Ureter (tissue), 1 donor: ENCODE measurements around the gene AQP10. TPM values are rescaled to one million over a fixed set of nuclear protein-coding genes. Genes with fewer than 3 reads are reported as not detected.
"Not testable (repeated sequence)": the region's sequence is repeated elsewhere in the genome, so short reads cannot be mapped to it uniquely, and the experiment has no call there.

ENCODE experiments used
- DNase-seq: peaks from one replicate; pipeline ENCODE4 v3.0.0-alpha.2; 2020; ENCODE audit warnings: low spot score
- total RNA-seq: library from RNA; stranded (reverse); gene quantifications from one replicate; pipeline ENCODE4 v1.2.4, GENCODE V29; 2023
- donor health status: DM: yes; HTN: yes; CAD: no.

The AQP10 gene, protein sequence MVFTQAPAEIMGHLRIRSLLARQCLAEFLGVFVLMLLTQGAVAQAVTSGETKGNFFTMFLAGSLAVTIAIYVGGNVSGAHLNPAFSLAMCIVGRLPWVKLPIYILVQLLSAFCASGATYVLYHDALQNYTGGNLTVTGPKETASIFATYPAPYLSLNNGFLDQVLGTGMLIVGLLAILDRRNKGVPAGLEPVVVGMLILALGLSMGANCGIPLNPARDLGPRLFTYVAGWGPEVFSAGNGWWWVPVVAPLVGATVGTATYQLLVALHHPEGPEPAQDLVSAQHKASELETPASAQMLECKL
- total RNA-seq: not detected

DNA sequence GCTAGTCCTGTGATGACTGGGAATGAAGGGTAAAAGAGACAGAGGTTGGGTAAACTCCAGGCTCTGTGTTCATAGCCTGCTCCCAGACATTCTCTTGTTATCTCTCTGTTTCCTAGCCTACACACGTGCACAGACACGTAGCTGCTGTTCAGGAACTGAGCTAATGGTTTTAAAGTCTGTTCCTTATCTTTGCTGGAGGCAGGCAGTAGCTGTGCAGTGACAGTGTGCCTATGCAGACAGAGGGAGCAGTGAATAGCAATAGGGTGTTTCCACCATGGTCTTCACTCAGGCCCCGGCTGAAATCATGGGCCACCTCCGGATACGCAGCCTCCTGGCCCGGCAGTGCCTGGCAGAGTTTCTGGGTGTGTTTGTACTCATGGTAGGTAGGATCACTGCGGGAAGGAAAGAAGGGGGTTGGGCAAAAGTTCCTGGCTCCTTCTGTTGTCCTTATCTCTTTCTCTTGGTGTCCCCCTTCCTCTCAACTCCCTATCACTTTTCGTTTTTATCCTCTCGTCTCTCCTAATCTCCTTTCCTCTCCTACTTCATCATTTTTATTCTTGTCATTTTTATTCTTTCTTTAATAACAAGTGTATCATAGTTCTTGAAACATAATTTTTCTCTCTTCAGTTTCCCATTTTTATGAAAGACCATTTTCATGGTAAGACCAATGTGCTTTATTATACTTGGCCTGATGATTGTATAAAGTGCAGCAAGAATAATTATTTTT, at the start of gene AQP10:
TSS of gene AQP10 (plus strand) at position 212 of the 727 bp plus-strand sequence. CDS start at position 275, 63 bp downstream.
- DNase-seq: no peak

DNA sequence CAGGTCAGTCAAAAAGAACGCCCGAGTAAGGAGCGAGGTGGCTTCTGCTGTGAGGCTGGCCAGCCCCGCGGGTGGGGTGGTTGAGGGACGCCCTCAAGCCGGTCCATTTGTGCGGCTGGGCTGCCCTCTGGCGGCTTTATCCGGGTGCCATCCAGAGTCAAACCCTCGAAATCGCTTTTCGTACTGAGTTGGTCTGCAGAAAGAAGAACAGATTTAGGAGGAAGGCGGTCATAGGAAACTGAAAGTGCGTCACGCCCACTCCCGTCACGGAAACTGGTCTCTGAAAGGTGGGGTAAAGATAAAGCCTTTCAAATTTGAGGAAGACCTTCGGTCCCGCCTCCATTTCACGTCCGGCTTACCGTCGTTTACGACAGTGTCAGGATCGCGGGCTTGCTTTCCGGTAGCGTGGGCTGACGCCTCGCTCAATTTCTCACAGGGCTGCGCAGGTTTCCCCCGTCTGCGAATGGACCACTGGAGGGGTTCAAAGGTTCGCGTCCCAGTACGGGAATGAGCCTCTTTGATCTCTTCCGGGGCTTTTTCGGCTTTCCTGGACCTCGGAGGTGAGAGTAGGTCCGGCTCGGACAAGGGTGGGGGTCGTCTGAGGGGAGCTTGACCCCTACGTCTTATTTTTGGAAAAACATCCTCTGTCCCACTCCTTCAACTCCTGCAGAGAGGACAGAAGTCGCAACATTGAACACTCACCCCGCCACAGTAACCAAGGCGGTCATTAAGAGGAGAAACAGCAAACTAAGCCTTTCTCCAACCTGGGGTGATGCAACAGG, 48.5 kb upstream of the AQP10 start, which contains the start of gene HAX1:
TSS of gene HAX1 (plus strand) at position 413 of the 782 bp plus-strand sequence. CDS start at position 508, 95 bp downstream.
- peak; percentile 96 for DNase-seq

DNA sequence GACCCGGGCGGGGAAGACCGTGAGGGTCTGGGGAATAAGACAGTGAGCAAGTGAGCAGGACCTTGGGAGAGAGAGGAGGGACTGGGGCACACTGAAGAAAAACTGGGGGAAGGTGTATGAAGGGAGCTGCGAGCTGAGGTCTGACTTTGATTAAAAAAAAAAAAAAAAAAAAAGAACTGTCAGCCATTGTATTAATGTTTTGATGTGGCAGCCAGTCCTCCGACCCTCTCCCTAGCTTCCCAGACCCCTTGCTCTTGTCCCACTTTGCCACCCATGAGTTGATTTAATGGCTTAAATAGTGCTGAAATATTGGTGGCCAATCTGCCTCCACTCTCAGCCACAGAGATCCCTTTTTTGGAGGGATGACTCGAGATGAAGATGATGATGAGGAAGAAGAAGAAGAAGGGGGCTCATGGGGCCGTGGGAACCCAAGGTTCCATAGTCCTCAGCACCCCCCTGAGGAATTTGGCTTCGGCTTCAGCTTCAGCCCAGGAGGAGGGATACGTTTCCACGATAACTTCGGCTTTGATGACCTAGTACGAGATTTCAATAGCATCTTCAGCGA, 47.8 kb upstream of the AQP10 start:
- peak; percentile 49 for DNase-seq

DNA sequence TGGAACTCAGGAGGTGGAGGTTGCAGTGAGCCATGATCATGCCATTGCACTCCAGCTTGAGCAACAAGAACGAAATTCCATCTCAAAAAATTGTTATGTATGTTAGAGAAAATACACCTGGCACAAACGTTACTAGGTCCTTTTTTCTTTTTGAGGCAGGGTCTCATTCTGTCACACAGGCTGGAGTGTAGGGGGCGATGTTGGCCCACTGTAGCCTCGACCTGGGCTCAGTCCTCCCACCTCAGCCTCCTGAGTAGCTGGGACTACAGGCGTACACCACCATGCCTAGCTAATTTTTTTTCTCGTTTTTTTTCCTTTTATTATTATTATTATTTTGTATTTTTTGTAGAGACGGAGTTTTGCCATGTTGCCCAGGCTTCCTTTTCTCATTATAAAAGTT, 44.1 kb upstream of the AQP10 start:
- no peak for DNase-seq

DNA sequence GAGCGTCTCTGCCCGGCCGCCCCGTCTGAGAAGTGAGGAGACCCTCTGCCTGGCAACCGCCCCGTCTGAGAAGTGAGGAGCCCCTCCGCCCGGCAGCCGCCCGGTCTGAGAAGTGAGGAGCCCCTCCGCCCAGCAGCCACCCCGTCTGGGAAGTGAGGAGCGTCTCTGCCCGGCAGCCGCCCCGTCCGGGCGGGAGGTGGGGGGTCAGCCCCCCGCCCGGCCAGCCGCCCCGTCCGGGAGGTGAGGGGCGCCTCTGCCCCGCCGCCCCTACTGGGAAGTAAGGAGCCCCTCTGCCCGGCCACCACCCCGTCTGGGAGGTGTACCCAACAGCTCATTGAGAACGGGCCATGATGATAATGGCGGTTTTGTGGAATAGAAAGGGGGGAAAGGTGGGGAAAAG, 33.3 kb upstream of the AQP10 start:
- DNase-seq: not testable (repeated sequence)

DNA sequence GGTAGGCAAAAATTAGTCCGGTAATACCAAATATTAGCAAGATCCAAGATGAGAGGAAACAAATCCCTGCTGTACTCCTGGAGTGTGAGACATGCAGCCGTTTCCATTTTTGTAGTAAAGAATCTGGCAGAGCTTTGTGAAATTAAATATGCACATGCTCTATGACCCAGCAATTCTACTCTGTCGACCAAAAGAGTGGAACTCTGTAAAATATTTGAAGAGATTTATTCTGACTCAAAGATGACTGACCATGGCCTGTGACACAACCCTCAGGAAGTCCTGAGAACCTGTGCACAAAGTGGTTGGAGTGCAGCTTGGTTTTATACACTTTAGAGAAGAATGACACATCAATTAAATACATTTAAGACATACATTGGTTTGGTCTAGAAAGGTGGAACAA, 32.2 kb upstream of the AQP10 start:
- no peak for DNase-seq

DNA sequence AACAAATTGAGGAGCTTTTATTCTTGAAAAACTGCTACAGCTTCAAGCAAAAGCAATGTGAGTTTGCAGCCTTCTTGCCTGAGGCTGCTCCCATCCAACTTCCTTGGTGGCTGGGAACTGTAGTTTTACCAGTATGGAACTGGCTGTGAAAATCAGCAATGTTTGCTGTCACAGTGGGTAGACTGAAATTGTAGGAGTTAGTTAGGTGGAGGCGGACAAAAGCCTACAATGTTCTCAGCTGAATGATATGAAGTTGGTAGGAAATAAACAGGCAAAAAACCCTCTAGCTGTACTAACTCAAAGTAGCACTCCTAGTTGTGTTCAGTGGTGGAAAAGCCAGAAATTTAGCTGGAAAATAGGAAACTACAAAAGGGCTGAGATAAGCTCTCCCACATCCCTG, 30.0 kb upstream of the AQP10 start:
- DNase-seq: no peak

DNA sequence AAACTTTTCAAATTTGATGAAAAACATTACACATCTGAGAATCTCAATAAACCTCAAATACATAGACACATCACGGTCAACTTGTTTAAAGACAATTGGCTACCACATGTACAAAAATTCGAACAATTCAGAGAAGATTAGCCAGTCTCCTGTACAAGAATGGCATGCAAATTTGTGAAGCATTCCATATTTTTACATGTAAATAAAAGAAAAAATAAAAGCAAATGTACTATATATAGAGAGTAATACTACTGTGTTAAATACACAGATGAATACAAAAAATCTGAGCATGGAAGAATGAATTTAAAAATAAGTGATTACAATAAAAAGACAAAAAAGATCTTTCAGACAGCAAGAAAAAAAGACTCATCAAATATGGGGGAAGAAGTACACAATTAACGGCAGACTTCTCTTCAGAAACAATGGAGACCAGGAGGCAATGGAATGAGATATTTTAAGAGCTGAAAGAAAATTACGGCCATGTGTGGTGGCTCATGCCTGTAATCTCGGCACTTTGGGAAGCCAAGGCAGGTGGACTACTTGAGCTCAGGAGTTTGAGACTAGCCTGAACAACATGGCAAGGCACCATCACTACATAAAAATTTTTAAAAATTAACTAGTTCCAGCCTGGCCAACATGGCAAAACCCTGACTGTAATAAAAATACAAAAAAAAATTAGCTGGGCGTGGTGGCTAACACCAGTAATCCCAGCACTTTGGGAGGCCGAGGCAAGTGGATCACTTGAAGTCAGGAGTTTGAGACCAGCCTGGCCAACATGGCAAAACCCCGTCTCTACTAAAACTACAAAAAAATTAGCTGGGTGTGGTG, 25.3 kb upstream of the AQP10 start:
- no peak for DNase-seq

DNA sequence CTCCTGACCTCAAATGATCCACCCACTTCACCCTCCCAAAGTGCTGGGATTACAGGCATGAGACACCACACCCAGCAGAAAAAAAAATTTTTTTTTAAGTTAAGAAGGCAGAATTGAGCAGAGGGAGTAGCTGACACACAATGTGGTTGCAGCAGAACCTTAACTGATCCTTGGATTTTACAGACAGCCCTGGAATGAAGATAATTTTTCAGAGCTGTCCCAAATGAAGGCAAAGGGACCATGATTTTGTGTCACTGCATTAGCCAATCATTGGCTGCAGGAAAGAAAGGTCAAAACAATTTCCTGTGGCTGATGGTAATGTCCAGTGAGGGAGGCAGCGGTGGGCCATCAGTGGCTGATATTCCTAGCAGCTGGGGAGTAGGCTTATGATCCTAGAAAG, 19.3 kb upstream of the AQP10 start:
- no peak for DNase-seq

DNA sequence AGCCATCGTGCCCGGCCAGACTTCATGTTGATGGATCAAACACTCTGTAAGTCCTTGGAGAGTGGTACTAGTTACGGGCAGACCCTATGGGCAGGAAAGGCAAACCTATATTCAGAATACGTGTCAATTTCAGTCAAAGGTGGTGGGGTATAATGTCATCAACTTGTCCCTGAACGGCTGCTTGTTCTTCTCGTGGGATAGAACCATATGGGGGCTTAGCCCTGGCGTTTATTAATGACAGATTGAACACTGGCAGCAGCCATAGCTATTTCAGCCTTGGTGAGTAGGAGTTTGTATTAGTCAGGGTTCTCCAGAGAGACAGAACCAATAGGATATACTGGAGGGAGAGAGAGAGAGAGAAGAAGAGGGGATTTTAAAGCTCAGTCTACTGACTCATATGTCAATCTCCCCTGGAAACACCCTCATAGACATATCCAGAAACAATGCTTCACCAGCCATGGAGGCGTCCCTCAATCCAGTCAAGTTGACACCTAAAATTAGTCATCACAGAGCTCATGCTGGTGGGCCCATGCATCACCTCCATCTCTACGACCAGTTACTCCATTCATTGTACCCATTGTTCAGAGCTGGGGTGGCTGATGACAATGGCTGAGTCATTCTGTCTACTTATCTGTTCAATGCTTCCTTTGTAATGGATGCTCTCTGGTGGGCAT, 16.1 kb upstream of the AQP10 start:
- no peak for DNase-seq

DNA sequence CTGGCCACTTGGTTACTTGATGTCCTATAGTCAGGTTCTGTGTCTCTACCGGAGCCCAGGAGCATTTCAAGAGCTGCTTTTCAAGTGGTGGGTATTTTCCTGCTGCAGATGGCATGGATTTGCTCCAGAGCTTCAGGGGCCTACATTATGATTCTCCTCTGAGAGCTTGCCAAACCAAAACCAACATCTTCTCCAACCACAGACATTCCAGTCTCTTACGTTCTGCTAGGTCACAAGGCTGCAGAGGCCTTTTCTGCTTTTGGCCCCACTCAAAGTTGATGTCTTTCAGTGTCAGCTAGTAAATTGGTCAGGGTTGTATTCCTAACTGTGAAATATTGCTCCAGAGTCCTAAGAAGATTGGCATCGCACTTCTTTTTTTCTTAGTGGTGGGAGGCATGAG, 14.7 kb upstream of the AQP10 start:
- no peak for DNase-seq

DNA sequence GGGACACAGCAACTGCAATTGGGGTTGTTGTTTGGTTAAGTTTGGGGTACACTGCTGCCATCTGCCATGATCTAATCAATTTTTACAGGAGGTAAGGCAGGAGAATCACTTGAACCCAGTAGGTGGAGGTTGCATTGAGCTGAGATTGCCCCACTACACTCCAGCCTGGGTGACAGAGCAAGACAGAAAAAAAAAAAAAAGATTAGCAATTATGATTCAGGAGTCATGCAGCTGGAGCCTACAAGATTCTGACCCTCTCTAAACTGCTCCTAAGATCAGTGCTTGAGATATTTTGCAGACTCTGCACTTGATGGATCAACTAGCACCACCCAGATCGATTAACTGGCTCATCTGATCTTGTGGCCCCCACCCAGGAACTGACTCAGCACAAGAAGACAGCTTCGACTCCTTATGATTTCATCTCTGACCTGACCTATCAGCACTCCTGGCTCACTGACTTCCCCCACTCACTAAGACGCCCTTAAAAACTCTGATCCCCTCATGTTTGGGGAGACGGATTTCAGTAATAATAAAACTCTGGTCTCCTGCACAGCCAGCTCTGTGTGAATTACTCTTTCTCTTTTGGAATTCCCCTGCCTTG, 13.1 kb upstream of the AQP10 start:
- not testable (repeated sequence) for DNase-seq

DNA sequence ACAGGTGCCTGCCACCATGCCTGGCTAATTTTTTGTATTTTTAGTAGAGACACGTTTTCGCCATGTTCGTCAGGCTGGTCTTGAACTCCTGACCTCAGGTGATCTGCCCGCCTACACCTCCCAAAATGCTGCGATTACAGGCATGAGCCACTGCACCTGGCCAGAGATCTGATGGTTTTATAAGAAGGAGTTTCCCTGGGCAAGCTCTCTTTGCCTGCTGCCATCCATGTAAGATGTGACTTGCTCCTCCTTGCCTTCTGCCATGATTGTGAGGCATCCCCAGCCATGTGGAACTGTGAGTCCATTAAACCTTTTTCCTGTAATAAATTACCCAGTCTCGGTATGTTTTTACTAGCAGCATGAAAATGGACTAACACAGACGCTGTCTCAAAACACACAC, 11.8 kb upstream of the AQP10 start:
- not testable (repeated sequence) for DNase-seq

DNA sequence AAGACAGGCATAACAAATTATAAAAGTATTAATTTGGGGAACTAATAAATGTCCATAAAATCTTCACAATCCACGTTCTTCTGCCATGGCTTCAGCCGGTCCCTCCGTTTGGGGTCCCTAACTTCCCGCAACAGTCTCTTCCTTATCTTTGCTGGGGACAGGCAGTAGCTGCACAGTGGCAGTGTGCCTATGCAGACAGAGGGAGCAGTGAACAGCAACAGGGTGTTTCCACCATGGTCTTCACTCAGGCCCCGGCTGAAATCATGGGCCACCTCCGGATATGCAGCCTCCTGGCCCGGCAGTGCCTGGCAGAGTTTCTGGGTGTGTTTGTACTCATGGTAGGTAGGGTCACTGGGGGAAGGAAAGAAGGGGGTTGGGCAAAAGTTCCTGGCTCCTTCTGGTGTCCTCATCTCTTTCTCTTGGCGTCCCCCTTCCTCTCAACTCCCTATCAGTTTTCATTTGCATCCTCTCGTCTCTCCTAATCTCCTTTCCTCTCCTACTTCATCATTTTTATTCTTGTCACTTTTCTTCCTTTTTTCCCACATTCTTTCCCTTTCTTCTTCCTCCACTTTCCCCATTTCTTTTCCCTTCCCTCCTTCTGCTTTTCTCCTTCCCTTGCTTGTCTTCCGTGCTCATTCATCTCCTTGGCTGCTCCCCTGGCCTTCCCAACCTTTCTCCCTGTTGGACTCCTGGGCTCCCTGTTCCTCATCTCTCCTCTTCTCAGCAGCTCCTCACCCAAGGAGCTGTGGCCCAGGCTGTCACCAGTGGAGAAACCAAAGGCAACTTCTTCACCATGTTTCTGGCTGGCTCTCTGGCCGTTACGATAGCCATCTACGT, 8.4 kb upstream of the AQP10 start:
- DNase-seq: not testable (repeated sequence)

DNA sequence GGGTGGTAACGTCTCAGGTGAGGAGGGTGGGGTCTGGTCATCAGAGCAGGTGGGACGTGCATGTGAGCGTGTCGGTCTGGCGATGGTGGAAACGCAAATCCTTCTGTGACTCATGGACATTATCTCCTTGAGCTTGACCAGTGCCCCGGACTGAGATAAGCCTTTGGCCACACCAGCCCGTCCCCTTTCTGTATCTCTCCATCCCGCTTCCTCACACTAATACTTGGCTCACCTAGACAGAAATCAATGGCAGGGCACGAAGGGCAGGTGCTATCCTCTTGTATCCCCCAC, 7.9 kb upstream of the AQP10 start:
- no peak for DNase-seq

DNA sequence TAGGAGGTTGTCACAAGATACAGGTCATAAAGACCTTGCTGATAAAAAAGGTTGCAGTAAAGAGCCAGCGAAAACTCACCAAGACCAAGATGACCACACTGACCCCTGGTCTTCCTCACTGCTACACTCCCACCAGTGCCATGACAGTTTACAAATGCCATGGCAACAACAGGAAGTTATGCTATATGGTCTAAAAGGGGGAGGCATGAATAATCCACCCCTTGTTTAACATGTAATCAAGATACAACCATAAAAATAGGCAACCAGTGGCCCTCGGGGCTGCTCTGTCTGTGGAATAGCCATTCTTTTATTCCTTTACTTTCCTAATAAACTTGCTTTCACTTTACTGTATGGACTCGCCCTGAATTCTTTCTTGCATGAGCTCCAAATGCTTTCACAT, 6.7 kb upstream of the AQP10 start:
- DNase-seq: not testable (repeated sequence)

DNA sequence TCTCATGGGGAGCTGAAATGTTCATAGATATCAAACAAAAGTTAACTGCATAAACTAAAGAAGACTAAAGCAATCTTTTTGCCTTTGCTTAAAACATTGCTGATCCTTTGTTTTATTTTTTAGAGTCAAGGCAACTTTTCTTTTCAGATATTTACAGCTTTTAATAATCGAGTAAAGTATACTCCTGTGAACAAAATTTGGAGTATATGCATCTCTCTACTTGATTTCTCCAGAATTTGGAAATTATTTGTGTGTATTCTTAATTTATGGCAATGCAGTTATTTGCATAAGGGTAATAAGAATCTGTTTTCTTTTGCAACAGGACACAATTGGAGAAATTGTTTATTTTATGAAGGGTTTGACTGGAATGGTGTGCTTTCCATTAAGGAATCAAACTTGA, 4.2 kb upstream of the AQP10 start:
- DNase-seq: no peak

DNA sequence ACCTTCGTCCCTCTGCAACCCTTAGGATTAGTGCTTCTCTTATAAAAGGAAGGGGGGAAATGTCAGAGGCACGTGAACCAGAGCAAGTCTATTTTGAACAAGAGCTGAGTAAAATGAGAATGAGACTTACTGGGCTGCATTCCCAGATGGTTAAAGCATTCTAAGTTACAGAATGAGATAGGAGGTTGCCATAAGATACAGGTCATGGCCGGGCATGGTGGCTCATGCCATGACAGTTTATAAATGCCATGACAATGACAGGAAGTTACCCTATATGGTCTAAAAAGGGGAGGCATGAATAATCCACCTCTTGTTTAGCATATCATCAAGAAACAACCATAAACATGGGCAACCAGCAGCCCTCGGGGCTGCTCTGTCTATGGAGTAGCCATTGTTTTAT, 2.5 kb upstream of the AQP10 start:
- no peak for DNase-seq

DNA sequence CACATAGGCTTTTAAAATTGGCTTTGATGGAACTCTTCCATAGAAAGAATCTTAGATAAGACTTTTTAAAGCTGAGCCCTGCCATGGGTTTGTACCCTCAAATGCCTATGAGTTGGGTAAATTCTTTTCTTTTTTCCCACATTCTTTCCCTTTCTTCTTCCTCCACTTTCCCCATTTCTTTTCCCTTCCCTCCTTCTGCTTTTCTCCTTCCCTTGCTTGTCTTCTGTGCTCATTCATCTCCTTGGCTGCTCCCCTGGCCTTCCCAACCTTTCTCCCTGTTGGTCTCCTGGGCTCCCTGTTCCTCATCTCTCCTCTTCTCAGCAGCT, 679 bp downstream of the AQP10 start:
- DNase-seq: not testable (repeated sequence)

DNA sequence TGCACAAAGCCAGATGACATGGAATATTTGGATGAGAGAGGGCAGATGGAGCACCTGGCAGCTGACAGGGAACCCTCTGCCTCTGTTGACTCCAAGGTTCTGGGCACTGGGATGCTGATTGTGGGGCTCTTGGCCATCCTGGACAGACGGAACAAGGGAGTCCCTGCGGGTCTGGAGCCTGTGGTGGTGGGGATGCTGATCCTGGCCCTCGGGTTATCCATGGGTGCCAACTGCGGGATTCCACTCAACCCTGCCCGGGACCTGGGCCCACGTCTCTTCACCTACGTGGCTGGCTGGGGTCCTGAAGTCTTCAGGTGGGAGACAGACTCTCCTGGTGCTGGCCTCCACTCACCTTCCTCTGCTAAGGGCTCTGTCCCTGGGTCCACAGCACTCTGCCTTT, 2.6 kb downstream of the AQP10 start:
- DNase-seq: no peak
